ENCODE data around the gene WTAP. TPM values are rescaled to one million over a fixed set of nuclear protein-coding genes. Genes with fewer than 3 reads are reported as not detected.

WTAP gene
- total RNA-seq, 2 donors from 2014 or later, result 46.3 to 157 TPM

GRCh38 chr6:159758031-159759001 lies 31.0 kb downstream of the WTAP start:
- DNase-seq (ENCODE audit: low spot score) (no peak), ATAC-seq (ENCODE audit: insufficient number of reproducible peaks, low FRiP score, low read depth) (no peak)
- H3K4me1 ChIP-seq (ENCODE audit: control insufficient read depth in 1 of 2, low read depth in 2 of 2), result peaks cover 7 to 24% of the 10 kb centered on the region in 2 donors
- H3K36me3 ChIP-seq, result peaks cover 18% of the 10 kb centered on the region
- no peak overlapping the region for H3K4me3 ChIP-seq
- H3K27ac ChIP-seq, result no peak overlapping the region
- no peak for TF ChIP-seq CTCF (IDR thresholded peaks at IDR 0.05)
- H3K27me3 ChIP-seq (replicated peaks; ENCODE audit: insufficient read depth), result no peaks in the 10 kb centered on the region
- no peaks in the 10 kb centered on the region for H3K9me3 ChIP-seq

- DNase-seq (ENCODE audit: low spot score), result no peak
- Histone ChIP-seq H3K27ac (no peak overlapping the region), H3K36me3 (peaks cover 12% of the 10 kb centered on the region), H3K27me3 (replicated peaks; ENCODE audit: insufficient read depth) (no peaks in the 10 kb centered on the region), H3K9me3 (no peaks in the 10 kb centered on the region), H3K4me1 (ENCODE audit: control insufficient read depth in 1 of 2, low read depth in 2 of 2) (peaks cover 7 to 24% of the 10 kb centered on the region in 2 donors), H3K4me3 (no peak overlapping the region)
- ATAC-seq (ENCODE audit: insufficient number of reproducible peaks, low FRiP score, low read depth), result no peak
- no peak for TF ChIP-seq CTCF (IDR thresholded peaks at IDR 0.05)
These were observed 32.3 kb downstream of the WTAP start for GRCh38 chr6:159759645-159760044.

- H3K4me3 ChIP-seq, result peak overlapping the region; percentile 86
- H3K36me3 ChIP-seq, result peaks cover 8% of the 10 kb centered on the region
- ATAC-seq (ENCODE audit: insufficient number of reproducible peaks, low FRiP score, low read depth), result no peak
- TF ChIP-seq CTCF (IDR thresholded peaks at IDR 0.05), result no peak
- peaks cover 7 to 17% of the 10 kb centered on the region in 2 donors for H3K4me1 ChIP-seq (ENCODE audit: control insufficient read depth in 1 of 2, low read depth in 2 of 2)
- no peaks in the 10 kb centered on the region for H3K27me3 ChIP-seq (replicated peaks; ENCODE audit: insufficient read depth)
- no peak for DNase-seq (ENCODE audit: low spot score)
- H3K27ac ChIP-seq, result peak overlapping the region; percentile 16 to 95
- no peaks in the 10 kb centered on the region for H3K9me3 ChIP-seq
These were observed 33.3 kb downstream of the WTAP start for GRCh38 chr6:159760602-159761057.

- DNase-seq (ENCODE audit: low spot score) (no peak), ATAC-seq (ENCODE audit: insufficient number of reproducible peaks, low FRiP score, low read depth) (no peak)
- TF ChIP-seq CTCF (IDR thresholded peaks at IDR 0.05), result no peak
- peak overlapping the region; percentile 86 for H3K4me3 ChIP-seq
- peaks cover 7 to 17% of the 10 kb centered on the region in 2 donors for H3K4me1 ChIP-seq (ENCODE audit: control insufficient read depth in 1 of 2, low read depth in 2 of 2)
- no peaks in the 10 kb centered on the region for H3K9me3 ChIP-seq
- no peaks in the 10 kb centered on the region for H3K27me3 ChIP-seq (replicated peaks; ENCODE audit: insufficient read depth)
- H3K27ac ChIP-seq, result peak overlapping the region; percentile 95 to 98
- H3K36me3 ChIP-seq, result peaks cover 4% of the 10 kb centered on the region
These were observed 34.0 kb downstream of the WTAP start for GRCh38 chr6:159761129-159761872.

Data from thoracic aorta (tissue), 2 donors.